IPS-20b (cell line): ENCODE measurements around the gene MGAT4A.

Experiments used
- H3K27ac ChIP-seq: one replicate; pipeline ENCODE4 v1.5.1; 2013; ENCODE audit warnings: low read length
- H3K27me3 ChIP-seq: 2 replicates; pipeline ENCODE4 v1.6.1; 2013; ENCODE audit warnings: mild to moderate bottlenecking, low read length, inconsistent platforms; ENCODE audit not compliant: insufficient read depth
- H3K36me3 ChIP-seq: 2 replicates; pipeline ENCODE4 v1.6.1; 2013; ENCODE audit warnings: low read depth, mild to moderate bottlenecking, inconsistent platforms, low read length, moderate library complexity; ENCODE audit not compliant: insufficient read depth
- H3K4me1 ChIP-seq: 2 replicates; pipeline ENCODE4 v1.6.1; 2013; ENCODE audit warnings: mild to moderate bottlenecking, control low read depth, inconsistent platforms, low read length, moderate library complexity; ENCODE audit not compliant: insufficient read depth
- H3K4me3 ChIP-seq: 2 replicates; pipeline ENCODE4 v1.5.1; 2013; ENCODE audit warnings: mild to moderate bottlenecking, low read length, inconsistent platforms
- H3K9ac ChIP-seq: 2 replicates; pipeline ENCODE4 v1.6.1; 2013; ENCODE audit warnings: low read depth, mild to moderate bottlenecking, inconsistent platforms, low read length, moderate library complexity
- H3K9me3 ChIP-seq: 2 replicates; pipeline ENCODE4 v1.6.1; 2013; ENCODE audit warnings: mild to moderate bottlenecking, low read depth, low read length, inconsistent platforms; ENCODE audit not compliant: insufficient read depth

MGAT4A gene

GRCh38 chr2:98731041-98731893 is at the start of gene MGAT4A:
Gene MGAT4A, minus strand, starts transcription at chr2:98731132. Its CDS starts 4,800 bp downstream, at chr2:98726332.
- Histone ChIP-seq H3K4me1 (no peaks in the 10 kb centered on the region), H3K27ac (no peak within 1 kb of the TSS), H3K9me3 (no peaks in the 10 kb centered on the region)

GRCh38 chr2:98778741-98779483 is 48.0 kb upstream of the MGAT4A start:
- H3K4me3 ChIP-seq, result no peak overlapping the region
- peaks cover 12% of the 10 kb centered on the region; the same call in 1 of the 2 replicates for H3K9me3 ChIP-seq
- H3K27me3 ChIP-seq, result no peaks in the 10 kb centered on the region; the same call in 1 of the 2 replicates
- no peaks in the 10 kb centered on the region for H3K36me3 ChIP-seq
- peaks cover 3% of the 10 kb centered on the region; the same call in 1 of the 2 replicates for H3K4me1 ChIP-seq
- H3K9ac ChIP-seq, result no peak overlapping the region
- H3K27ac ChIP-seq, result no peak overlapping the region

More at GRCh38 chr2:98731041-98731893, at the start of gene MGAT4A:
- peaks cover 54% of the 10 kb centered on the region for H3K27me3 ChIP-seq
- no peaks in the 10 kb centered on the region for H3K36me3 ChIP-seq
- H3K9ac ChIP-seq, result peak within 1 kb of the TSS; percentile 62; the same call in 1 of the 2 replicates
- peak within 1 kb of the TSS; percentile 65 for H3K4me3 ChIP-seq

GRCh38 chr2:98778151-98778550 is 47.2 kb upstream of the MGAT4A start:
- Histone ChIP-seq H3K9me3 (peaks cover 12% of the 10 kb centered on the region; the same call in 1 of the 2 replicates), H3K36me3 (no peaks in the 10 kb centered on the region), H3K4me1 (peaks cover 5% of the 10 kb centered on the region; the same call in 1 of the 2 replicates), H3K9ac (no peak overlapping the region), H3K27me3 (no peaks in the 10 kb centered on the region; the same call in 1 of the 2 replicates), H3K27ac (no peak overlapping the region), H3K4me3 (no peak overlapping the region)

GRCh38 chr2:98777710-98778109 is 46.8 kb upstream of the MGAT4A start:
- peaks cover 5% of the 10 kb centered on the region; the same call in 1 of the 2 replicates for H3K4me1 ChIP-seq

GRCh38 chr2:98777076-98777475 is 46.1 kb upstream of the MGAT4A start:
- H3K27me3 ChIP-seq, result no peaks in the 10 kb centered on the region; the same call in 1 of the 2 replicates

More at GRCh38 chr2:98777710-98778109, 46.8 kb upstream of the MGAT4A start:
- no peaks in the 10 kb centered on the region for H3K36me3 ChIP-seq
- H3K27ac ChIP-seq, result no peak overlapping the region
- H3K9ac ChIP-seq, result no peak overlapping the region
- peaks cover 12% of the 10 kb centered on the region; the same call in 1 of the 2 replicates for H3K9me3 ChIP-seq
- H3K27me3 ChIP-seq, result no peaks in the 10 kb centered on the region; the same call in 1 of the 2 replicates
- H3K4me3 ChIP-seq, result no peak overlapping the region

GRCh38 chr2:98776136-98776535 is 45.2 kb upstream of the MGAT4A start:
- Histone ChIP-seq H3K36me3 (no peaks in the 10 kb centered on the region), H3K4me1 (peaks cover 5% of the 10 kb centered on the region; the same call in 1 of the 2 replicates), H3K27ac (no peak overlapping the region), H3K9me3 (no peaks in the 10 kb centered on the region; the same call in 1 of the 2 replicates), H3K27me3 (no peaks in the 10 kb centered on the region; the same call in 1 of the 2 replicates), H3K4me3 (no peak overlapping the region), H3K9ac (no peak overlapping the region)

More at GRCh38 chr2:98777076-98777475, 46.1 kb upstream of the MGAT4A start:
- H3K9me3 ChIP-seq, result peaks cover 7% of the 10 kb centered on the region; the same call in 1 of the 2 replicates
- H3K4me3 ChIP-seq, result no peak overlapping the region
- H3K9ac ChIP-seq, result no peak overlapping the region
- no peak overlapping the region for H3K27ac ChIP-seq
- H3K36me3 ChIP-seq, result no peaks in the 10 kb centered on the region
- H3K4me1 ChIP-seq, result peaks cover 5% of the 10 kb centered on the region; the same call in 1 of the 2 replicates

- no peak overlapping the region for H3K4me3 ChIP-seq
- no peaks in the 10 kb centered on the region; the same call in 1 of the 2 replicates for H3K27me3 ChIP-seq
- H3K4me1 ChIP-seq, result peaks cover 5% of the 10 kb centered on the region; the same call in 1 of the 2 replicates
- no peaks in the 10 kb centered on the region for H3K9me3 ChIP-seq
- H3K27ac ChIP-seq, result no peak overlapping the region
- H3K36me3 ChIP-seq, result no peaks in the 10 kb centered on the region
- no peak overlapping the region for H3K9ac ChIP-seq
Measured at GRCh38 chr2:98775146-98775986, 44.4 kb upstream of the MGAT4A start.

GRCh38 chr2:98773907-98774306 is 43.0 kb upstream of the MGAT4A start:
- no peaks in the 10 kb centered on the region for H3K9me3 ChIP-seq

GRCh38 chr2:98773169-98773568 is 42.2 kb upstream of the MGAT4A start:
- no peak overlapping the region for H3K27ac ChIP-seq
- H3K4me3 ChIP-seq, result no peak overlapping the region
- no peaks in the 10 kb centered on the region for H3K9me3 ChIP-seq
- H3K27me3 ChIP-seq, result no peaks in the 10 kb centered on the region; the same call in 1 of the 2 replicates
- no peak overlapping the region for H3K9ac ChIP-seq
- H3K36me3 ChIP-seq, result no peaks in the 10 kb centered on the region
- peaks cover 5% of the 10 kb centered on the region; the same call in 1 of the 2 replicates for H3K4me1 ChIP-seq

More at GRCh38 chr2:98773907-98774306, 43.0 kb upstream of the MGAT4A start:
- H3K27ac ChIP-seq, result no peak overlapping the region
- H3K27me3 ChIP-seq, result no peaks in the 10 kb centered on the region; the same call in 1 of the 2 replicates
- no peak overlapping the region for H3K4me3 ChIP-seq
- peaks cover 5% of the 10 kb centered on the region; the same call in 1 of the 2 replicates for H3K4me1 ChIP-seq
- H3K9ac ChIP-seq, result no peak overlapping the region
- no peaks in the 10 kb centered on the region for H3K36me3 ChIP-seq

- no peaks in the 10 kb centered on the region; the same call in 1 of the 2 replicates for H3K27me3 ChIP-seq
- no peaks in the 10 kb centered on the region for H3K9me3 ChIP-seq
- H3K36me3 ChIP-seq, result no peaks in the 10 kb centered on the region
- H3K9ac ChIP-seq, result no peak overlapping the region
- H3K4me3 ChIP-seq, result no peak overlapping the region
- peaks cover 5% of the 10 kb centered on the region; the same call in 1 of the 2 replicates for H3K4me1 ChIP-seq
- H3K27ac ChIP-seq, result no peak overlapping the region
Measured at GRCh38 chr2:98772536-98772935, 41.6 kb upstream of the MGAT4A start.
